PC-3 (cell line): ENCODE data around the gene LNX1. TPM values are rescaled to one million over a fixed set of nuclear protein-coding genes. Genes with fewer than 3 reads are reported as not detected.

ENCODE experiments used
- ATAC-seq: fragments of 200-7000 bp; cut with Tn5 transposase; 2 replicates; pipeline ENCODE4 v1.9.1; 2020; ENCODE audit warnings: mild to moderate bottlenecking, moderate library complexity
- BruUV-seq: library from RNA; stranded (reverse); fragments of 400-500 nt; replicated peaks from 2 replicates; lab custom pipeline; 2021; lab: Mats Ljungman, UMichigan
- CTCF ChIA-PET: fragments of 300-600 bp; sonication (Branson Sonifier 250); formaldehyde crosslinking; loops from one replicate; lab custom pipeline; 2022; ENCODE audit warnings: antibody characterized with exemption; lab: Charles Lee
- POLR2A ChIA-PET: fragments of 300-600 bp; sonication (Branson Sonifier 250); formaldehyde crosslinking; loops from one replicate; lab custom pipeline; 2022; ENCODE audit warnings: antibody characterized with exemption; ENCODE audit not compliant: unreplicated experiment; lab: Charles Lee
- DNase-seq: peaks from one replicate; pipeline ENCODE4 v3.0.0-alpha.2; 2015
- H2AFZ ChIP-seq: fragments of 300-600 bp; sonication (generic); 2 replicates; pipeline ENCODE4 v1.6.0; 2016; ENCODE audit warnings: antibody characterized with exemption, low read length
- H3F3A ChIP-seq: fragments of 300-600 bp; sonication (generic); one replicate; pipeline ENCODE4 v1.6.0; 2017; ENCODE audit warnings: antibody characterized with exemption, low read length, control low read depth, mild to moderate bottlenecking; ENCODE audit not compliant: unreplicated experiment
- H3K27ac ChIP-seq: fragments of 300-600 bp; sonication (generic); 2 replicates; pipeline ENCODE4 v1.5.1; 2016; ENCODE audit warnings: mild to moderate bottlenecking, low read length
- H3K27me3 ChIP-seq: fragments of 300-600 bp; sonication (generic); 2 replicates; pipeline ENCODE4 v1.6.1; 2016; ENCODE audit warnings: low read length, mixed read lengths
- H3K36me3 ChIP-seq: fragments of 300-600 bp; sonication (generic); 2 replicates; pipeline ENCODE4 v1.6.1; 2016; ENCODE audit warnings: low read depth, mixed run types, low read length, mixed read lengths
- H3K4me1 ChIP-seq: fragments of 300-600 bp; sonication (generic); 2 replicates; pipeline ENCODE4 v1.5.1; 2016; ENCODE audit warnings: low read length; ENCODE audit not compliant: insufficient read depth
- H3K4me2 ChIP-seq: fragments of 300-600 bp; sonication (generic); 2 replicates; pipeline ENCODE4 v1.6.0; 2016; ENCODE audit warnings: low read length
- H3K4me3 ChIP-seq: fragments of 300-600 bp; sonication (generic); 2 replicates; pipeline ENCODE4 v1.5.1; 2016; ENCODE audit warnings: mild to moderate bottlenecking, low read length, mixed read lengths
- H3K79me2 ChIP-seq: fragments of 300-600 bp; sonication (generic); 2 replicates; pipeline ENCODE4 v1.6.1; 2017; ENCODE audit warnings: low read length, mixed read lengths
- H3K9ac ChIP-seq: fragments of 300-600 bp; sonication (generic); 2 replicates; pipeline ENCODE4 v1.6.0; 2016; ENCODE audit warnings: mild to moderate bottlenecking, low read length
- H3K9me2 ChIP-seq: fragments of 300-600 bp; sonication (generic); replicated peaks from 2 replicates; pipeline ENCODE4 v1.6.1; 2016; ENCODE audit warnings: mixed run types, low read length, mixed read lengths
- H3K9me3 ChIP-seq: fragments of 300-600 bp; sonication (generic); 2 replicates; pipeline ENCODE4 v1.6.1; 2016; ENCODE audit warnings: low read length, mixed read lengths
- H4K20me1 ChIP-seq: fragments of 300-600 bp; sonication (generic); 2 replicates; pipeline ENCODE4 v1.6.1; 2016; ENCODE audit warnings: low read length, mixed read lengths
- CTCF ChIP-seq: fragments of 300-600 bp; sonication (generic); conservative IDR thresholded peaks from 2 replicates; pipeline ENCODE4 v1.5.1; 2017; ENCODE audit warnings: antibody characterized with exemption, low read depth, mild to moderate bottlenecking, low read length
- EZH2 ChIP-seq: fragments of 300-600 bp; sonication (generic); IDR thresholded peaks from one replicate; pipeline ENCODE4 v1.6.1; 2017; ENCODE audit warnings: antibody characterized with exemption, mild to moderate bottlenecking, low read length; ENCODE audit not compliant: unreplicated experiment
- EZH2phosphoT487 ChIP-seq: fragments of 300-600 bp; sonication (generic); IDR thresholded peaks from 2 replicates; pipeline ENCODE4 v1.6.1; 2018; ENCODE audit warnings: mild to moderate bottlenecking, antibody characterized with exemption, low read length, borderline replicate concordance
- intact Hi-C: fragments of 100-400 bp; cut with micrococcal nuclease; formaldehyde crosslinking; loops from 2 replicates; pipeline ENCODE4 v1.9.0; 2023
- total RNA-seq: library from RNA; depleted of rRNA; stranded (reverse); fragments of >200 nt; gene quantifications from 2 replicates; pipeline ENCODE4 v1.2.3, GENCODE V29; 2014

The LNX1 gene
- total RNA-seq, 1 experiment from 2014 or later: 2.8 TPM

- no peak for TF ChIP-seq EZH2phosphoT487
- no peak for TF ChIP-seq EZH2
- no peak for TF ChIP-seq CTCF
- H3K79me2 ChIP-seq: no peaks in the 10 kb centered on the region
- H3K9ac ChIP-seq: no peak overlapping the region
- no peaks in the 10 kb centered on the region for H3K36me3 ChIP-seq
- no TSS peak for BruUV-seq
- H3K27me3 ChIP-seq: no peaks in the 10 kb centered on the region
- no peaks in the 10 kb centered on the region for H4K20me1 ChIP-seq
- ATAC-seq (no peak), DNase-seq (no peak)
- H3K4me3 ChIP-seq: no peak overlapping the region
- ChIA-PET CTCF (no interaction called here), POLR2A (no interaction called here)
- H3K4me2 ChIP-seq: no peak overlapping the region
- no peaks in the 10 kb centered on the region for H3F3A ChIP-seq
- H2AFZ ChIP-seq: no peak overlapping the region
- no peaks in the 10 kb centered on the region for H3K9me2 ChIP-seq
- intact Hi-C loops: no loop called here
- H3K4me1 ChIP-seq: no peaks in the 10 kb centered on the region
- no peaks in the 10 kb centered on the region for H3K9me3 ChIP-seq
- no peak overlapping the region for H3K27ac ChIP-seq
Observed at GRCh38 chr4:53616219-53616618, 24.9 kb upstream of the LNX1 start.

GRCh38 chr4:53614591-53614990 lies 23.3 kb upstream of the LNX1 start:
- ChIA-PET CTCF (no interaction called here), POLR2A (no interaction called here)
- Histone ChIP-seq H3K36me3 (no peaks in the 10 kb centered on the region), H3K79me2 (no peaks in the 10 kb centered on the region), H3F3A (no peaks in the 10 kb centered on the region), H3K9ac (no peak overlapping the region), H3K27me3 (no peaks in the 10 kb centered on the region), H3K9me2 (no peaks in the 10 kb centered on the region), H2AFZ (no peak overlapping the region), H3K4me3 (no peak overlapping the region), H3K4me1 (no peaks in the 10 kb centered on the region), H4K20me1 (no peaks in the 10 kb centered on the region), H3K27ac (no peak overlapping the region), H3K4me2 (no peak overlapping the region), H3K9me3 (no peaks in the 10 kb centered on the region)
- intact Hi-C loops: no loop called here
- TF ChIP-seq EZH2phosphoT487 (no peak), CTCF (peak; percentile 72), EZH2 (no peak)
- DNase-seq: peak; percentile 72
- ATAC-seq: peak; percentile 71
- no TSS peak for BruUV-seq

- ATAC-seq (no peak), DNase-seq (no peak)
- CTCF ChIA-PET: no interaction called here
- Histone ChIP-seq H3K4me2 (no peak overlapping the region), H3K9me2 (no peaks in the 10 kb centered on the region), H3K9me3 (no peaks in the 10 kb centered on the region), H2AFZ (no peak overlapping the region), H3K27me3 (no peaks in the 10 kb centered on the region), H3F3A (no peaks in the 10 kb centered on the region), H3K9ac (no peak overlapping the region), H3K79me2 (no peaks in the 10 kb centered on the region), H3K4me1 (no peaks in the 10 kb centered on the region), H3K27ac (no peak overlapping the region), H3K36me3 (no peaks in the 10 kb centered on the region), H4K20me1 (no peaks in the 10 kb centered on the region), H3K4me3 (no peak overlapping the region)
- intact Hi-C loops: no loop called here
- TF ChIP-seq CTCF (no peak), EZH2 (no peak), EZH2phosphoT487 (no peak)
- POLR2A ChIA-PET: no interaction called here
- no TSS peak for BruUV-seq
Observed at GRCh38 chr4:53613428-53613827, 22.1 kb upstream of the LNX1 start.
